Duodenal mucosa (tissue), 2 donors: ENCODE data around the gene EXTL1.

Experiments used
- H3K27ac ChIP-seq: one replicate; pipeline ENCODE4 v1.7.0; 2013; ENCODE audit warnings: low read depth, low read length
- H3K27me3 ChIP-seq, 2 donors: one replicate each; pipeline ENCODE4 v1.7.0; 2013; ENCODE audit warnings: low read length in 2 of 2, control low read depth in 1 of 2; ENCODE audit not compliant: insufficient read depth in 2 of 2, control insufficient read depth in 1 of 2
- H3K36me3 ChIP-seq, 2 donors: one replicate each; pipeline ENCODE4 v1.7.0; 2013; ENCODE audit warnings: low read length in 2 of 2, control low read depth in 1 of 2; ENCODE audit not compliant: insufficient read depth in 2 of 2, control insufficient read depth in 1 of 2
- H3K4me1 ChIP-seq, 2 donors: one replicate each; pipeline ENCODE4 v1.7.0; 2013; ENCODE audit warnings: low read length in 2 of 2, control low read depth in 1 of 2; ENCODE audit not compliant: insufficient read depth in 2 of 2, control insufficient read depth in 1 of 2
- H3K4me3 ChIP-seq, 2 donors: one replicate each; pipeline ENCODE4 v1.7.0; 2013; ENCODE audit warnings: low read length in 2 of 2, low read depth in 1 of 2
- H3K9ac ChIP-seq, 2 donors: one replicate each; pipeline ENCODE4 v1.7.0; 2013; ENCODE audit warnings: low read length in 2 of 2, low read depth in 1 of 2
- H3K9me3 ChIP-seq, 2 donors: one replicate each; pipeline ENCODE4 v1.7.0; 2013; ENCODE audit warnings: low read length in 2 of 2, control low read depth in 1 of 2; ENCODE audit not compliant: control insufficient read depth in 1 of 2

The EXTL1 gene

GRCh38 chr1:26023009-26023408 is 1.4 kb downstream of the EXTL1 start:
- H3K9me3 ChIP-seq: no peaks in the 10 kb centered on the region
- H3K9ac ChIP-seq: no peak overlapping the region
- no peak overlapping the region for H3K4me3 ChIP-seq
- no peak overlapping the region for H3K27ac ChIP-seq
- no peaks in the 10 kb centered on the region for H3K36me3 ChIP-seq
- no peaks in the 10 kb centered on the region for H3K4me1 ChIP-seq
- no peaks in the 10 kb centered on the region for H3K27me3 ChIP-seq

- Histone ChIP-seq H3K4me3 (no peak overlapping the region), H3K4me1 (no peaks in the 10 kb centered on the region)
Observed at GRCh38 chr1:26023826-26024225, 2.3 kb downstream of the EXTL1 start.

GRCh38 chr1:26025060-26025459 is 3.5 kb downstream of the EXTL1 start:
- no peaks in the 10 kb centered on the region for H3K9me3 ChIP-seq
- no peak overlapping the region for H3K9ac ChIP-seq
- no peaks in the 10 kb centered on the region for H3K27me3 ChIP-seq
- H3K4me1 ChIP-seq: no peaks in the 10 kb centered on the region
- no peaks in the 10 kb centered on the region for H3K36me3 ChIP-seq
- H3K4me3 ChIP-seq: no peak overlapping the region
- no peak overlapping the region for H3K27ac ChIP-seq

More at GRCh38 chr1:26023826-26024225, 2.3 kb downstream of the EXTL1 start:
- Histone ChIP-seq H3K9ac (no peak overlapping the region), H3K9me3 (no peaks in the 10 kb centered on the region), H3K36me3 (no peaks in the 10 kb centered on the region), H3K27me3 (no peaks in the 10 kb centered on the region), H3K27ac (no peak overlapping the region)

- no peaks in the 10 kb centered on the region for H3K27me3 ChIP-seq
- no peaks in the 10 kb centered on the region for H3K9me3 ChIP-seq
- no peaks in the 10 kb centered on the region for H3K4me1 ChIP-seq
- H3K4me3 ChIP-seq: no peak overlapping the region
- no peak overlapping the region for H3K27ac ChIP-seq
- no peak overlapping the region for H3K9ac ChIP-seq
- no peaks in the 10 kb centered on the region for H3K36me3 ChIP-seq
Observed at GRCh38 chr1:26025517-26025916, 3.9 kb downstream of the EXTL1 start.

DNA sequence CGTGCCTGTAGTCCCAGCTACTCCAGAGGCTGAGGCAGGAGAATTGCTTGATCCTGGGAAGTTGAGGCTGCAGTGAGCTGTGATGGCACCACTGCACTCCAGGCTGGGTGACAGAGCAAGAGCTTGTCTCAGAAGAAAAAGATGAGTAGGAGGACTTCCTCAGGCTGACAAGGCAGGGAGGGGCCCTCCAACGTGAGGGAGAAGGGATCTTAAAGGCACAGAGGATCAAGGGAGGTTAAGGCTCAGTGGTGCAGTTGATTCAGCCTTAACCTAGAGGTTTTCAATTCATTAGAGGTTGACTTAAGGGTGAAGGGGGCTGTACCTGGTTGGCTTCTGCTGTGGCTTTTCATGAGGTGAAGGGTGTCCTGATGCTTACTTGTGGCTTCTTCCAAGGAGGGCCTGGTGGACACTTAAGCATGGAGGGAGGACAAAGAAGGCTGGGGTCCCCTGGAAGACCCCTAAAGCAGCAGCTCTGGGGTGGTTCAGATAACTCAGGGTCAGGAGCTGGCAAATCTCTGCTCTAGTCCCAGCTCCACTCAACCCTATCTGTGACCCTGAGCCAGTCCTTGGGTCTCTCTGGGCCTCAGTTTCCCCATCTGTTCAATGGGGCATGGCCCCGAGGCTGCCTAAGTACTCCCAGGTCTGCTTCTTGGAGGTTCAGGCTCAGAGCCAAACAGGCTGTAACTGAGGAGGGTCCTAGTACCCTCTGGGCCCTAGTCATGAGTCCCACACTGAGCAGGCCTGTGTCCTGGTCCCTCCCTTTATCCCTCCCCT is 6.3 kb downstream of the EXTL1 start:
- H3K27ac ChIP-seq: no peak overlapping the region
- no peaks in the 10 kb centered on the region for H3K9me3 ChIP-seq
- no peak overlapping the region for H3K4me3 ChIP-seq
- no peaks in the 10 kb centered on the region for H3K36me3 ChIP-seq
- H3K9ac ChIP-seq: no peak overlapping the region
- H3K4me1 ChIP-seq: no peaks in the 10 kb centered on the region
- peaks cover 0 to under 1% of the 10 kb centered on the region in 2 donors for H3K27me3 ChIP-seq

DNA sequence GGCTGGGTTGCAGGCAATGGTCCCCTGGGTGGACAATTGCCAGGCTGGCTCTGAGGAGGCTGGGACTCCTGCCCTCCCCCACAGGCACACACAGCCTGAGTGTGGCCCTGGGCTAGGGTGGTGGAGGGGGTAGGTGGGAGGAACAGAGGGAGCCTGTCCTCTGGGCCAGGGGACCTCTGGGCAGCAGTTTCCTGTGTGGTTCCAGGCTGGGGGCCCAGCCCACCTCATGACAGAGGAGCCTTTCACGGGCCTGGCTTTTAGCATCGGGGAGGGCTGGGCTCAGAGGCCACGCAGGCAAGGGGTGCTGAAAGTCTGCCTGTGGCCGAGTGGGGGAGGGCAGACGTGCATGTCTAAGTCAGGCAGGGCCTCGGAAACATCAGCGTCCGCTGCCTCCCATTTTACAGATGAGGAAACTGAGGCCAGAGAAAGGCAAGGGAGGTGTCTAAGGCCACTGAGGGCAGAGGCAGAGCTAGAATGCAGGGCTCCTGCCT is 7.0 kb downstream of the EXTL1 start:
- no peaks in the 10 kb centered on the region for H3K4me1 ChIP-seq
- no peak overlapping the region for H3K27ac ChIP-seq
- no peak overlapping the region for H3K9ac ChIP-seq

DNA sequence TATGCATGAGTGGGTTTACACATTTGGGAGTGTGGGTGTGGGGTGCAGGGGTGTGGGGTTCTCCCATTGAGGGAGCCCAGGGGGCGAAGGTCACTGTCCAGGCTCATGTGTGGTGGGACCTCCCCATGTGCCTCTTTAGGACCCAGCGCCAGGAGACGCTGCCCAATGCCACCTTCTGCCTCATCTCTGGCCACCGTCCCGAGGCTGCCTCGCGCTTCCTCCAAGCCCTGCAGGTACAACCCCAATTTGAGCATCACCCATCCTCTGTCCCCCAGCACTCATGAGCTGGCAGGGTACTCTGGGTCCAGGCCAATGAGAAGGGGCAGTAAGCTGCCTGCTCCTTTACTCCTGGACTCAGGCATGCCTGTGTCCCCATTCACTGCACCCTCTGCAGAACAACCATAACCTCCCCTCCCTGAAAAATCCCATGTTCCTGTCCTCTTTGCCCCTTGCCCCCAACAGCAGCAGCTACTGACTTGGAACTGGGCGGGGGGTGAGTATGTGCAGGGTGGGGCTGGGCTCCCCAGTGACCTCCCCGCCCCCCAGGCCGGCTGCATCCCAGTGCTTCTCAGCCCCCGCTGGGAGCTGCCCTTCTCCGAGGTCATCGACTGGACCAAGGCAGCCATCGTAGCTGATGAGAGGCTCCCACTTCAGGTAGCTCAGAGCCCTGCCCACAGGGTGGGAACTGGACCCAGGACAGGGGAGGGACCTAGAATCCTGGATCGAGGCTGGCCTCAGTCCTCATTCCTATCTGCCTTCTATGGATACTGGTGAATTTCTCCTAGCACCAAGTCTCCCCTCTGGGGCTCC is 7.7 kb downstream of the EXTL1 start:
- Histone ChIP-seq H3K27me3 (peaks cover 5% of the 10 kb centered on the region in 2 donors), H3K4me3 (no peak overlapping the region), H3K27ac (no peak overlapping the region), H3K9me3 (no peaks in the 10 kb centered on the region), H3K36me3 (no peaks in the 10 kb centered on the region), H3K4me1 (no peaks in the 10 kb centered on the region), H3K9ac (no peak overlapping the region)

More for the DNA sequence above, 7.0 kb downstream of the EXTL1 start:
- H3K27me3 ChIP-seq: peaks cover 0 to 5% of the 10 kb centered on the region in 2 donors
- no peaks in the 10 kb centered on the region for H3K36me3 ChIP-seq
- no peaks in the 10 kb centered on the region for H3K9me3 ChIP-seq
- H3K4me3 ChIP-seq: no peak overlapping the region

DNA sequence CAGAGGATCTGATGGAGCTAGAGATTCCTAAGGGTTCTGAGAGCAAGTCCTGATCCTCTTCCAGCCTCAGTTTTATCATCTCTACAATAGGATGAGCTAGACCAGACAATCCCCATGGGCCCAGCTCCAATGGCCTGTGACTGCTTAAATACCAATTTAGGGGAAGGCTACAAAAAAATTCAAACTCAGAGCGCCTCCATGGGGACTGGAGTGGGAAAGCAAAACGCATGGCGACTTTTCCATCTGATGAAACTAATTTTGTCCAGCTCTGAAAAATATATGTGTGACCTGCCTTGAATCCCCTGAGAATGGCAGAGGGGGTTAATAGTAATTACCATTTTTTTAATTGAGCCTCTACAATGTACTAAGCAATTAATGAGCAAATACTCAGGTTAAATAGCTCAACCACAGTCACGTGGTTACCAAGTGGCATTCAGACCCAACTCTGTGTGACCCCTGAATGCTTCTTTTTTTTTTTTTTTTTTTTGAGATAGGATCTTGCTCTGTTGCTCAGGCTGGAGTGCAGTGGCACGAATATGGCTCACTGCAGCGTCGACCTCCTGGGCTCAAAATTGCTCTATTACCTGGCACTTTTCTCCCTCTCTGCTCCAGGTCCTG is 8.4 kb downstream of the EXTL1 start:
- Histone ChIP-seq H3K9me3 (no peaks in the 10 kb centered on the region), H3K27me3 (peaks cover 5 to 11% of the 10 kb centered on the region in 2 donors), H3K9ac (no peak overlapping the region), H3K27ac (no peak overlapping the region), H3K4me3 (no peak overlapping the region), H3K36me3 (no peaks in the 10 kb centered on the region), H3K4me1 (peaks cover 4% of the 10 kb centered on the region in 2 donors)

GRCh38 chr1:26031196-26031595 is 9.6 kb downstream of the EXTL1 start:
- H3K9ac ChIP-seq: no peak overlapping the region
- no peaks in the 10 kb centered on the region for H3K36me3 ChIP-seq
- no peak overlapping the region for H3K4me3 ChIP-seq
- H3K4me1 ChIP-seq: peaks cover 7 to 8% of the 10 kb centered on the region in 2 donors
- H3K9me3 ChIP-seq: no peaks in the 10 kb centered on the region
- H3K27ac ChIP-seq: no peak overlapping the region
- peaks cover 5 to 11% of the 10 kb centered on the region in 2 donors for H3K27me3 ChIP-seq
